HL-60 (cell line): ENCODE results near the gene SENP5.

Experiments
- CTCF ChIP-seq: IDR thresholded peaks from one replicate; pipeline ENCODE4 v1.5.1; 2011; ENCODE audit warnings: low read length, control low read depth, inconsistent platforms; ENCODE audit not compliant: insufficient read depth
- GABPA ChIP-seq: IDR thresholded peaks from 2 replicates; pipeline ENCODE4 v1.6.1; 2012; ENCODE audit warnings: low read depth
- POLR2AphosphoS5 ChIP-seq: IDR thresholded peaks from 2 replicates; pipeline ENCODE4 v1.6.1; 2012; ENCODE audit warnings: low read depth
- REST ChIP-seq: IDR thresholded peaks from 2 replicates; pipeline ENCODE4 v1.6.1; 2012; ENCODE audit warnings: low read depth; ENCODE audit not compliant: insufficient replicate concordance
- SPI1 ChIP-seq: IDR thresholded peaks from 2 replicates; pipeline ENCODE4 v1.6.1; 2012; ENCODE audit warnings: low read depth, mild to moderate bottlenecking, borderline replicate concordance

GRCh38 chr3:196979545-196979944 lies 111.8 kb downstream of the SENP5 start:
- TF ChIP-seq POLR2AphosphoS5 (no peak), CTCF (no peak), SPI1 (no peak), REST (no peak), GABPA (no peak)
